NCI-H146 treated with DMSO at 0.1 percent for 48 hours (cell line): ENCODE results near the gene COL11A2.
A peak's percentile ranks its signal among the peaks of the same experiment; 100 is the strongest.

Source experiments
- DNase-seq: peaks from one replicate; lab custom pipeline; 2025; ENCODE audit not compliant: unreplicated experiment; lab: John Stamatoyannopoulos, UW

The COL11A2 gene

GRCh38 chr6:33206864-33207551 is 14.7 kb upstream of the COL11A2 start:
- DNase-seq = no peak

GRCh38 chr6:33206027-33206863 is 14.0 kb upstream of the COL11A2 start:
- no peak for DNase-seq

GRCh38 chr6:33205191-33206026 is 13.1 kb upstream of the COL11A2 start:
- DNase-seq = no peak

GRCh38 chr6:33204415-33205190 is 12.3 kb upstream of the COL11A2 start, which contains the start of gene HSD17B8:
Gene HSD17B8, plus strand, starts transcription at chr6:33204655. Its CDS starts 14 bp downstream, at chr6:33204669.
- peak; percentile 65 for DNase-seq

GRCh38 chr6:33204165-33204414 is 11.8 kb upstream of the COL11A2 start:
- no peak for DNase-seq

- DNase-seq = no peak
These were observed 11.3 kb upstream of the COL11A2 start for GRCh38 chr6:33203443-33204164.

GRCh38 chr6:33202799-33203198 is 10.5 kb upstream of the COL11A2 start:
- no peak for DNase-seq

- DNase-seq = no peak
These were observed 9.7 kb upstream of the COL11A2 start for GRCh38 chr6:33201935-33202334.

GRCh38 chr6:33201147-33201545 is 8.9 kb upstream of the COL11A2 start:
- DNase-seq = no peak

GRCh38 chr6:33200219-33201146 is 8.2 kb upstream of the COL11A2 start, which contains the start of the genes RXRB and SLC39A7:
Gene RXRB, minus strand, starts transcription at chr6:33200665. Its CDS starts 189 bp downstream, at chr6:33200476.
Gene SLC39A7, plus strand, starts transcription at chr6:33200867. Its CDS starts 379 bp downstream, at chr6:33201246.
- peak; percentile 96 for DNase-seq

- peak; percentile 45 for DNase-seq
These were observed 7.5 kb upstream of the COL11A2 start for GRCh38 chr6:33199687-33200218.

GRCh38 chr6:33198853-33199436 is 6.7 kb upstream of the COL11A2 start:
- DNase-seq = no peak

- no peak for DNase-seq
These were observed 6.0 kb upstream of the COL11A2 start for GRCh38 chr6:33198159-33198852.

GRCh38 chr6:33197431-33198048 is 5.3 kb upstream of the COL11A2 start:
- peak; percentile 38 for DNase-seq

GRCh38 chr6:33195304-33196165 is 3.3 kb upstream of the COL11A2 start:
- DNase-seq = no peak

- no peak for DNase-seq
These were observed 2.2 kb upstream of the COL11A2 start for GRCh38 chr6:33194431-33194979.
